HG02884 (cell line): ENCODE results near the gene PDXP.
"Not testable (repeated sequence)": the region's sequence is repeated elsewhere in the genome, so short reads cannot be mapped to it uniquely, and the experiment has no call there.

Experiments
- ATAC-seq: cut with Tn5 transposase; IDR thresholded peaks from one replicate; pipeline ENCODE4 v1.9.1; 2021; ENCODE audit warnings: mild to moderate bottlenecking, moderate library complexity; ENCODE audit not compliant: unreplicated experiment

The PDXP gene

DNA sequence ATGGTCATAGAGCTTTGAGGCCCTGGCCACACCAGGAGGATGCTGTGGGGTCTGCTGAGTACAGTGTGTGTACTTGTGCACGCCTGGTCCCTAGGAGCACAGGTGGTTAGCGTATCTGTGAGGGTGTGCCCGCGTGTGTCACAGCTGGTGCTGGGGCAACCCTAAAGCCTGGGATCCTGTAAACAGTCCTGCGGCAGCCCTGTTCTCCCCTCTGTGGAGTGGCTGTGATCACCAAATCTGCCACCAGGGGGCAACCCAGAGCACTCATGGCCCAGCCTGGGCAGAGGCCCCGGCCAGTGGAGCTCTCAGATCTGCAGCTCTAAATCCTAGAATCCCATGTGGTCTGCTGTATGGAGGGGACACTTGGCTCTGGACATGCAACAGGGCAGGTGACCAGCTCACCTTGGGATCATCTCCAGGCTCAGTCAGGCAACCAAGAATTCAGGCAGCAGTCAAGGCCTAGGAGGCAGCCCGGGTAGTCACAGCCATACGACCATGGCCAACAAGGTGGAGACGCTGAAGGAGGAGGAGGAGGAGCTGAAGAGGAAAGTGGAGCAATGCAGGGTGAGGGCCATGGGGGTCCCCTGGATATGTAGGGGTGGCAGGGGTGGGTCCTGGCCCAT lies 15.2 kb upstream of the PDXP start:
- ATAC-seq: no peak

DNA sequence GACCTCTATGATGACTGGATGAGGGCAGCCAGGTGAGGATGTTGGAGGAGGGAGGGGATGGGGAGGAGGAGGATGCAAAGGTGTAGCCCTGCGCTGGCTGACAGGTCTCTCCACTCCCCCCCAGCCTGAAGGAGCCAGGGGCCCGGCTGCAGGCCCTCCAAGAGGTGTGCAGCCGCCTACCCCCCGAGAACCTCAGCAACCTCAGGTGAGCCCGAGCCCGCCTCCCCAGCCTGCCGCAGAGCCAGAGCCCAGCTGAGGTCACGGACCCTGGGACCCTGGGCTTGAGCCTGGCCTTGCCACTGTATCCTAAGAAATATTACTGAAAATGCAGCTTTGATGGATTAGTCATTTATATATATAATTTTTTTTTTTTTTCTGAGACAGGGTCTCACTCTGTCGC lies 11.2 kb upstream of the PDXP start:
- ATAC-seq: no peak

DNA sequence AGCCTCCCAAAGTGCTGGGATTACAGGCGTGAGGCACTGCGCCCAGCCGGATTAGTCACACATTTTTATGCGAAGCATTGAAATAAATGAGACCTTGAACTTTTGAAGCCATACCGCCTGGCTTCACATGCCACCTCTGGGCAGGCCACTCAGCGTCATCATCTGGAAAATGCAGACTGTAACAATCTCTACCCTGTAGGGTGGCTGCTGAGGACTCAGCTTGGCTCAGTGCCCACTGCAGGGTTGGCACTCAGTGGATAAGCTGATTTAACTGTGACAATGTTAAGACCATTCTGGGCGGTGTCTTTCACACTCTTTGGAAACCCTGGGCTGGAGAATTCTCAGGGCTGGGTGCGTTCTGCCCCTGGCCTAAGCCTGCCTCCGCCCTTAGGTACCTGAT lies 10.6 kb upstream of the PDXP start:
- ATAC-seq: no peak

DNA sequence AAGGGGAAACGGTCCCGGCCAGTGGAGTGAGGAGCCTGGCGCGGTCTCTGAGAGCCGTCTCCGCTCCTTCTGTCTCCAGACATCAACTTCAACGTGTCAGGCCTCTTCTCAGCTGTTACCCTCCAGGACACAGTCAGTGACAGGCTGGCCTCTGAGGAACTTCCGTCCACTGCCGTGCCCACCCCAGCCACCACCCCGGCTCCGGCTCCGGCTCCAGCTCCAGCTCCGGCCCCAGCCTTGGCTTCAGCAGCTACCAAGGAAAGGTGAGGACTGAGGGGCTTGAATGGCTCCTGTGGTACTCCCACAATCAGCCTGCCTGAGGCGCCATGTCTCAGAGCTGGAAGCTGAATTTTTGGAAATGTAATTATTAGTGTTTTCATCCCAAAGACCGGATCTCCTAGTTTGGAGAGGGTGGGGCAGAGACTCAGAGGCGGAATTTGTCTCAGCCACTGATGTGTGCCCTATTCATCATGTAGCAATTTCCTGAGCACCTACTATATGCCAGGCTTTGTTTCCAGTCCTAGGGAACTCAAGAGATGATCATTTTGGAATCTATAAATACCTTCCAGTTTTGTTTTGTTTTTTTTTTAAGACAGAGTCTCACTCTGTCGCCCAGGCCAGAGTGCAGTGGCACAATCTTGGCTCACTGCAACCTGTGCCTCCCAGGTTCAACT lies 7.9 kb upstream of the PDXP start:
- no peak for ATAC-seq

DNA sequence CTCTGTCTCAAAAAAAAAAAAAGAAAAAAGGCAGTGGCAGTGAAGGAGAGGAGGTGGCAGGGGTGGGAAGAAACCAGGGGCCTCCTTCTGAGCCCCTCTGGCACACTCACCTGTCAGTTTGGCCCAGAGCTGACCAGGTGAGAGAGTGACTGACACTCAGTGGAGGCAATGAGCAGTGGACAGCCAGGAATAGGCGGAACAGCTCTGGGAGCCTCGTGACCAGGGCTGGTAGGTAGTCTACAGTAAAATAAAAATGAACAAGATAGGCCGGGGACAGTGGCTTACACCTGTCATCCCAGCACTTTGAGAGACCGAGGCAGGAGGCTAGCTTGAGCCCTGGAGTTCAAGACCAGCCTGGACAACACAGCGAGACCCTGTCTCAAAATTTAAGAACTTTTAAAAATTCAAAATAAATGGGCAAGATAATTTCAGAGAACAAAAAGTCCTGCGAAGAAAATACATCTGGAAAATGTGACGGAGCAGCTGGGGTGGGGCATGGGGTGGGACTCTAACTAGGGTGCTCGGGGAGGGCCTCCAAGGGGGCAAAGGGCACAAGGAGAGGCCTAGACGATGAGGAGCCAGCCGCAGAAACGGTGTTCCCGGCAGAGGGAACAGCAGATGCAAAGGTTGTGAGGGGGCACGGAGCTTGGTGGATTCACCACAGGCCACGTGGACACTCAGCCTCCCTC lies 3.8 kb upstream of the PDXP start:
- ATAC-seq: no peak

DNA sequence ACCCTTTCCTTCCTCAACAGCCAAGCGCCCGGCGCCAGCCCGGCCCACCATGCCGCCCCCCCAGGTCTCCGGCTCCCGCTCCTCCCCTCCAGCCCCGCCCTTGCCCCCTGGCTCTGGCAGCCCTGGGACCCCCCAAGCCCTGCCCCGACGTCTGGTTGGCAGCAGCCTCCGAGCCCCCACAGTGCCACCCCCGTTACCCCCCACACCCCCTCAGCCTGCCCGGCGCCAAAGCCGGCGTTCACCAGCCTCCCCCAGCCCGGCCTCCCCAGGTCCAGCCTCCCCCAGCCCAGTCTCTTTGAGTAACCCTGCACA lies 3.3 kb upstream of the PDXP start:
- no peak for ATAC-seq

DNA sequence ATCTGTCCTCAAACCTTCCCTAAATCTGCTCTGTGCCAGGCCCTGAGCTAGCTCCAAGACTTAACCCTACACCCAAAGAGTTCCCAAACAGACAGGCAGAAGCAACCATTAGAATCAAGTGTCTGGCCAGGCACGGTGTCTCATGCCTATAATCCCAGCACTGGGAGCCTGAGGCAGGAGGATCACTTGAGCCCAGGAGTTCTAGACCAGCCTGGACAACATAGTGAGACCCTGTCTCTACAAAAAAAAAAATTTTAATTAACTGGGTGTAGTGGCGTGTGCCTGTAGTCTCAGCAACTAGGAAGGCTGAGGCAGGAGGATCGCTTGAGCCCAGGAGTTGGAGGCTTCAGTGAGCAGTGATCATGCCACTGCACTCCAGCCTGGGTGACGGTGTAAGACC lies 1.9 kb upstream of the PDXP start:
- ATAC-seq: not testable (repeated sequence)

DNA sequence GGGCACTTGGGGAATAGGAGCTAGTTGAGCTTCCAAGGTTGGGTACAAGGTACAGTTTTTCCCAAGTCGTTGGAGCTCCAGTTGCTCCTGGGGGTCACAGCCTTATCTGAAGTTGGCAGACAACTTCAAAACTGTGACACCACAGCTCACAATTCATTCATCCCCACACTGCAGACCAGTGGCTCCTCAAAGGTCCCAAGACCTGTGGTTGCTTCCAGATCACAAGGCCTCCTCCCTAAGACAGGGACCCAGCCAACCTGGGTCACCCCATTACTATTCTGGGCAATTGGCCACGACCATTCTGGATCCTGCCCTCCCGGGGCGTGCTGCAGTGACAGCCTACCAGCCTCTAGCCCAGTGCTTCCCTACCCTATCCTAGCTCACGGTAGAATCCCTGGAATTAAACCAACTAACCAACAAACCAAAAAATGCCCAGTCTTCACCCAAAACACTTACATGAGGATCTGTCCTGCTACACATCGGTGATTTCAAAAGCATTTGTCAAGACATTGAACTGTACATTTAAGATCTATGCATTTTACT lies 862 bp upstream of the PDXP start:
- ATAC-seq: no peak

DNA sequence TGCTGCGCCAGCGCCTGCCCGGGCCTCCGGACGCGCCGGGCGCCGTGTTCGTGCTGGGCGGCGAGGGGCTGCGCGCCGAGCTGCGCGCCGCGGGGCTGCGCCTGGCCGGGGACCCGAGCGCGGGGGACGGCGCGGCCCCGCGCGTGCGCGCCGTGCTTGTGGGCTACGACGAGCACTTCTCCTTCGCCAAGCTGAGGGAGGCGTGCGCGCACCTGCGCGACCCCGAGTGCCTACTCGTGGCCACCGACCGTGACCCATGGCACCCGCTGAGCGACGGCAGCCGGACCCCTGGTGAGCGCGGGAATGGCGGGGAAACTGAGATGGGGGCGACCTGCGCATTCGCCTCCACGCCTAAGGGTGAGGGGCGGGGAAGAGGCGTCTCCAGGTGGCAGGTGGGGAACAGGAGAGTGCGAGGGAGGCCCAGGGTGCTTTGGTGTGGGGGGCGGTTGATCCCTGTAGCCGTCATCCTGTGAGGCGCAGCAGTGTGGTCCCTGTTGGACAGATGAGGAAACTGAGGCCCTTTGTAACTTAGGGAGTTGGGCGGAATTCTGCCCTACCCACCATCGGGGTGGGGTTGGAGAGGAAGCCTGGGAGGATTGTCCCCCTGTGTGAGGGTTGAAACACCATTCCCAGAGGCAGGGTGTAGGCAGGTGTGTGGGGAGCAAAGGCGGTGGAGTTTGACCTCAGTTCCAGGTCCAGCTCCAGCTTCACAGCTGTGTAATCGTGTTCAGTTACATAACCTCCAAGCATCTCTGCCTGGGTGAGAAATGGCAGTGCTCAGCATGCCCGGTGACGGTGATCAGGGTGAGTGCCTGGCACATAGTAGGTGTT lies 758 bp downstream of the PDXP start:
- ATAC-seq: no peak

DNA sequence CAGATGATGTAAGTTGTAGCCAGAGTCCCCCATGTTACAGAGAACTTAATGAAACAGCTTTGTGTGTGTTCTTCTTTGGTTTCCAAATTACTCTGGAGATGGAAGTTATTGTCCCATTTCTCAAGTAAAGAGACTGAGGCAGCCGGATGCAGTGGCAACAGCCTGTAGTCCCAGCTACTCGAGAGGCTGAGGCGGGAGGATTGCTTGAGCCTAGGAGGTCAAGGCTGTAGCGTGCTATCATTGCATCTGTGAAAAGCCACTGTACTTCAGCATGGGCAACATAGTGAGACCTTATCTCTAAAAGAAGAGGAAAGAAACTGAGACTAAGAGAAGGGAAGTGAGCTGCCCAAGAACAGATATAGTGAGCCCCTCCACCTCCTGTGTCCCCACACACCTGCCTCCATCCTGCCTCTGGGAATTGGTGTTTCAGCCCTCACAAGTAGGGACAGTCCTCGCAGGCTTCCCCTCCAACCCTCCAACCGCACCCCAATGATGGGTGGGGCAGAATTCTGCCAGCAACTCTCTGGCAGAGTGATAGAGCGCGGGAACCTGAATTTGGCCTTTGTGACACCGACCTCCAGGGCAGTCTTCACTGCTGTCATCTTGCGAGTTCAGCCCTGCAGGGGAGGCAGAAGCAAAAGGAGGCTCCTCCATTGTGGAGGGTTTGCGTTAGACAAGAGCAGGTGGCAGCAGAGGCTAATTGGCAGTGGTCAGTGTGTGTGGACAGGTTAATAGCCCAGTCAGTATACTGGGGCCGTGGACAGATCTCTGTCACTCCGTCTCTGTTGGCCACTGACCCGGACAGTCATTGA lies 1.6 kb downstream of the PDXP start:
- no peak for ATAC-seq

DNA sequence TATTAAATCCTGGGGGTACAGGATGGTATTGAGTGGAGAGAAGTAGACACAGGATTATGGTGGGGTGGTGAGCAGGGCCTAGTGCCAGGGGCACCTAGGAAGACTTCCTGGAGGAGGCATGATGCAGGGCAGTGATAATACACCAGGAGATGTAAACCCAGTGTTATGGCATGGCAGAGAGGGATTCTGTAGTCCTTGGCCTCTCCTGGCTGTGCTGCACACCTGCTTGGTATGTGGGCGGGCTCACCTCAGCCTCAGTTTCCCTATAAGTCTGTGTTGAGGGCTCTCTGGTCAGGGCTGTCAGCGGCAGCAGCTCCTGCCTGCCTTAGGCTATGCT lies 2.2 kb downstream of the PDXP start:
- ATAC-seq: no peak

DNA sequence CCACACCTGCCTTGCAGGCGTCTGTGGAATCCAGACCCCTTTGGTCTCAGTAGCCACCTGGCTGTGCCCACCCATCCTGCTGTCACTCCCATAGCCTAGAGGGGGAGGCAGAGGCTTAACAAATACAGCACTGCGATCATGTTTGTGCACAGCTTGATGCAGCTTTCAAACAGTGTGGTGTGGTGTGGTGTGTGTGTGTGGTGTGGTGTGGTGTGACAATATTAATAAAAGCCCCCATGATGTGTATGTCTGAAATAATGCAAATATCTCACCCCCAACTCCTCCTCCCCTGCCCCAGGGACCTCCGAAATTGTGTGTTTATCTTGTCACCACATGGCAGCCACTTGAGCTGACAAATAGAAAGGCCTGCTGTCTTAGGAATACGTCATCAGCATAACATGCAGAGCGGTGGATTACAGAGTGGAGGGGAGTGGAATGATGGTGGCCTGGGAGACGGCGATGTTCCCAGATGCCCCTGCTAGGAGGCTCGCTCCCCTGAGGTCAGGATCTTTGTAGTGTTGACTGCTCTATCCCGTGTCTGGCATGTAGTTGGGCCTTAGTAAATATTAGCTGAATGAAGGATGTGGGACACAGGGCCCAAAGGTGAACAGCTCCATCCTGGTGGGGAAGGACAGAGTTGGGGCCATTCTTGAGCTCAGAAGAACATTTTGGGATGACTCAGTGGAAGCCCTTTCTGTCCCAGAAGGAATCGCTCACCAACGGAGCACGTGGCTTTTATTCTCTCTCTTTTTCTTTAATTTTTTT lies 2.8 kb downstream of the PDXP start:
- no peak for ATAC-seq

DNA sequence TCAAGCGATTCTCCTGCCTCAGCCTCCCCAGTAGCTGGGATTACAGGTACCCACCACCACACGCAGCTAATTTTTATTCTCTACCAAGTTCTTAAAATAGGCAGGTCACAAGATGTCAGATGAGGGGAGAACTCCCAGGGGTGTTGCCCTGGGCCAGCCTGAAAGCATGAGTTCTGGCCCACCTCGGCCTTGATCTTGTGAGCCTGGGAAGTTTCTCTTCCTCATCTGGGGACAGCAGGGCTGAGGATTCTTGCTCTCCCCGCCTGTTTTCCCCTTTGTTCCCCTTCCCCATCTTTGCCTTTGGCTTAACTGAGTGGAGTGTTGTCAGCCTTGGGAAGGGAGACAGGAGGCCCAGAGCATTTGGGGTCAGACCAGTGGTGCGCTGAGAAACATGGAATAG lies 3.5 kb downstream of the PDXP start:
- no peak for ATAC-seq

DNA sequence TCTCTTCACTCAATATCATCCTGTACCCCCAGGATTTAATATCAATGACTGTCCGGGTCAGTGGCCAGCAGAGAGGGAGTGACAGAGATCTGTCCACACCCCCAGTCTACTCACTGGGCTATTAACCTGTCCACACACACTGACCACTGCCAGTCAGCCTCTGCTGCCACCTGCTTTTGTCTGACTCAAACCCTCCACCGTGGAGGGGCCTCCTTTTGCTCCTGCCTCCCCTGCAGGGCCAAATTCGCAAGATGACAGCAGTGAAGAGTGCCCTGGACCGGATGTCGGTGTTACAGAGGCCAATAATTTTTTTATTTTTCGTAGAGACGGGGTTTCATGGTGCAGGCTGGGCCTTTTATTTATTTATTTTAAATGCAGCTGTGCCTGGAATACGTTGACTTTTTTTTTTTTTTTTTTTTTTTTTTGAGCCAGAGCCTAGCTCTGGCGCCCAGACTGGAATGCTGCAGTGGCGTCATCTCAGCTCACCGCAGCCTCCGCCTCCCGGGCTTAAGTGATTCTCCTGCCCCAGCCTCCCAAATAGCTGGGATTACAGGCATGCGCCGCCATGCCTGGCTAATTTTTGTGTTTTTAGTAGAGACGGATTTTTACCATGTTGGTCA lies 5.1 kb downstream of the PDXP start:
- no peak for ATAC-seq

DNA sequence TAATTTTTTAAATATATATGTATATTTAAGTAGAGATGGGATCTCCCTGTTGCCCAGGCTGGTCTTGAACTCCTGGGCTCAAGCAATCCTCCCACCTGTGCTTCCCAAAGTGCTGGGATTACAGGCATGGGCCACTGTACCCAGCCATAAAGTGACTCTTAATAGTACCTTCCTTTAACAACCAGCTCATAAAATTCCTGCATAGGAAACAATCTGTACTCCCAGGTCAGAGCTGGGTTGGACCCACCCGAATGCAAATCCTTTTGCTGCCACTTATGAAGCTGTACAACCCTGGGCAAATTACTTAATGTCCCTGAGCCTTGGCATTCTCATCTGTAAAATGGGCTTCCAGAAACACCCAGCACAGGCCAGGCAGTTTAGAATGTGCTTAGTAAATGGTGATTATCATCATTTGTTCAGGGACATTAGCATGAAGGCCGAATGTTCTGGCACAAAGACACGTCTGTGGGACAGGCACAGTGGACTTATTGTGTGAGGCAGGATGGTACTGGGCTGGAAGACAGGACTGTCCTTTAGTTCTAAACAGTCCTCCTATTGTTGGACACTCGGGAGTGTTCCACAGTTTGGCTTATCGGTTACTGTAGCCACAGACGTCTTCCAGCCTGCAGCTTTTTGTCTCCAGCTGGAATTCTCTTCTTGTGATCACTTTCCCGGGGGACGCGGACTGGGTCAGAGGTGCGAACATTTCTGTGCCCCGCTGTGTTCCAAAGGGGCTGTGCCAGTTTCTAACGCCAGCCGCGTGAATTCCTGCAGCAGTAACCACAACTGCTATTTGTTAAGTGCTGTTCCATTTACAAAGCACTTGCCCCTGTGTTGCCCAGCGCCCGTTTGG lies 6.0 kb downstream of the PDXP start:
- ATAC-seq: no peak

DNA sequence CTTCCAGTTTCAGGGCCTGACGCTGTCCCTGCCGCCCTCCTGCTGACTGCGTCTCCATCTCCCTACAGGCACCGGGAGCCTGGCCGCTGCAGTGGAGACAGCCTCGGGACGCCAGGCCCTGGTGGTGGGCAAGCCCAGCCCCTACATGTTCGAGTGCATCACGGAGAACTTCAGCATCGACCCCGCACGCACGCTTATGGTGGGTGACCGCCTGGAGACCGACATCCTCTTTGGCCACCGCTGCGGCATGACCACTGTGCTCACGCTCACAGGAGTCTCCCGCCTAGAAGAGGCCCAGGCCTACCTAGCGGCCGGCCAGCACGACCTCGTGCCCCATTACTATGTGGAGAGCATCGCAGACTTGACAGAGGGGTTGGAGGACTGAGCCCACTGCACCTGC lies 7.0 kb downstream of the PDXP start:
- ATAC-seq: no peak

DNA sequence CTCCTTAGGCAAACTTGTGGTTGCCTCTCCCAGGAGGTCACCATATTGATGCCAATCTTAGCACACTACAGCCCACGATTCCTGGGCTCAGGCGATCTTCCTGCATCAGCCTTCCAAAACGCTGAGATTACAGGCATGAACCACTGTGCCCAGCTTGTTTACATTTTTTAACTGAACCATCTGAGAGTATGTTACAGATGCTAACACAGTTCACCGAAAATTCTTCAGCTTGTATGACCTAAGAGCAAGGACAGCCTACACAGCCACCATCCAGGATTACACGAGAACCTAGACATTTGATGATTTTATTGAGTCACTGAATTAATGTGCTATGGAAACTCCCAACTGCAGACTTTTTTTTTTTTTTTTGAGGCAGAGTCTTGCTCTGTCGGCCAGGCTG lies 11.1 kb downstream of the PDXP start:
- no peak for ATAC-seq

DNA sequence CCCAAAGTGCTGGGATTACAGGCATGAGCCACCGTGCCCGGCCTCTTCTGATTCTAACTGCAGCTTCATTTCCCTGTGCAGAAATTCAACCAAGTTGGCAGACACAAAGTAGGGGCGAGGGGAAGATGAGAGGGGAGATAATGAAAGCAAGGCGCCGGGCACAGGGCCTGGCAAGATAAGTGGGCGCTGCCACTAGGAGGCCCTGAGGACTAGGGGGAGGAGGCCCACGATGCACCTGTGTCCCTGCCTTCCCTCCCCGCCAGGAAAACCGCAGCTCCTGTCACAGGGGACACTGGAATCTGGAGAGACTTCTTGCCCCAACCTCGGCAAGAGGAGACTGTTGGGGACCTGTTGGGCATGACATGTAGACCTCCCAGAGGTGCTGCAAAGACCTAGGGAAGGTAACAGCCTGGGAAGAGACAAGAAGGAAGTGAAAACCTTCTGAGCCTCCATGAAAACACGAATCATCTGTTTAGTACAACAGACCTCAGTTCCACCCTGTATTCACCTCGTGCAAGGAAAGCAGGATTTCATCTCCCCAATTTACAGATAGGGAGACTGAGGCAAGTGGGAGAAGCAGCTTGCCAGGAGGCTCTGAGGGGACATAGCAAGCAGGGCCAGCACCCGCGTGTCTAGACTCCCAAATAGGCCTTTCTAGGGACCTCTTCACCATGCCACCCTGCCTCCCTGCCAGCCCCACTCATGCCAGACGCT lies 13.8 kb downstream of the PDXP start:
- no peak for ATAC-seq
